ENCODE measurements around the gene CSNK2A3.
"Not testable (repeated sequence)": the region's sequence is repeated elsewhere in the genome, so short reads cannot be mapped to it uniquely, and the experiment has no call there.

CSNK2A3 gene

GRCh38 chr11:11380340-11380739 lies 27.3 kb upstream of the CSNK2A3 start:
- DNase-seq (ENCODE audit: low read depth in 2 of 2): no peak

- no peak for DNase-seq (ENCODE audit: low read depth in 2 of 2)
These were observed 26.6 kb upstream of the CSNK2A3 start for GRCh38 chr11:11379661-11380060.

- no peak for DNase-seq (ENCODE audit: low read depth in 2 of 2)
These were observed 25.3 kb upstream of the CSNK2A3 start for GRCh38 chr11:11378184-11378940.

- no peak for DNase-seq (ENCODE audit: low read depth in 2 of 2)
These were observed 21.5 kb upstream of the CSNK2A3 start for GRCh38 chr11:11374358-11375148.

GRCh38 chr11:11373934-11374333 lies 20.9 kb upstream of the CSNK2A3 start:
- no peak for DNase-seq (ENCODE audit: low read depth in 2 of 2)

GRCh38 chr11:11372461-11372860 lies 19.4 kb upstream of the CSNK2A3 start:
- DNase-seq (ENCODE audit: low read depth in 2 of 2): no peak

- no peak for DNase-seq (ENCODE audit: low read depth in 2 of 2)
These were observed 17.9 kb upstream of the CSNK2A3 start for GRCh38 chr11:11370962-11371303.

- DNase-seq (ENCODE audit: low read depth in 2 of 2): no peak
These were observed 17.4 kb upstream of the CSNK2A3 start for GRCh38 chr11:11370255-11370961.

GRCh38 chr11:11366793-11367192 lies 13.7 kb upstream of the CSNK2A3 start:
- no peak for DNase-seq (ENCODE audit: low read depth in 2 of 2)

GRCh38 chr11:11363674-11364073 lies 10.6 kb upstream of the CSNK2A3 start:
- no peak for DNase-seq (ENCODE audit: low read depth in 2 of 2)

GRCh38 chr11:11359611-11360010 lies 6.6 kb upstream of the CSNK2A3 start:
- no peak for DNase-seq (ENCODE audit: low read depth in 2 of 2)

GRCh38 chr11:11356842-11357241 lies 3.8 kb upstream of the CSNK2A3 start:
- DNase-seq (ENCODE audit: low read depth in 2 of 2): no peak

GRCh38 chr11:11351851-11352250 lies 1.2 kb downstream of the CSNK2A3 start:
- DNase-seq (ENCODE audit: low read depth in 2 of 2): not testable (repeated sequence)

- DNase-seq (ENCODE audit: low read depth in 2 of 2): no peak
These were observed 1.9 kb downstream of the CSNK2A3 start for GRCh38 chr11:11351042-11351586.

- no peak for DNase-seq (ENCODE audit: low read depth in 2 of 2)
These were observed 3.1 kb downstream of the CSNK2A3 start for GRCh38 chr11:11349870-11350337.

GRCh38 chr11:11349106-11349825 lies 3.8 kb downstream of the CSNK2A3 start:
- DNase-seq (ENCODE audit: low read depth in 2 of 2): no peak

- no peak for DNase-seq (ENCODE audit: low read depth in 2 of 2)
These were observed 4.7 kb downstream of the CSNK2A3 start for GRCh38 chr11:11348303-11348702.

GRCh38 chr11:11347592-11347991 lies 5.5 kb downstream of the CSNK2A3 start:
- no peak for DNase-seq (ENCODE audit: low read depth in 2 of 2)

GRCh38 chr11:11346303-11346702 lies 6.7 kb downstream of the CSNK2A3 start:
- DNase-seq (ENCODE audit: low read depth in 2 of 2): no peak

- DNase-seq (ENCODE audit: low read depth in 2 of 2): no peak
These were observed 8.0 kb downstream of the CSNK2A3 start for GRCh38 chr11:11345099-11345498.

GRCh38 chr11:11344045-11344444 lies 9.0 kb downstream of the CSNK2A3 start:
- DNase-seq (ENCODE audit: low read depth in 2 of 2): no peak

GRCh38 chr11:11338304-11338703 lies 14.7 kb downstream of the CSNK2A3 start:
- no peak for DNase-seq (ENCODE audit: low read depth in 2 of 2)

Measured in stimulated activated CD4-positive, alpha-beta T cell treated with anti-CD3 and anti-CD28 coated beads, Interleukin-15, amount 100 ng/mL, for 48 hours (primary cell).